GM23338 (cell line): ENCODE measurements around the gene CIRBP. TPM values are rescaled to one million over a fixed set of nuclear protein-coding genes. Genes with fewer than 3 reads are reported as not detected.

Experiments
- ATAC-seq: fragments of 200-7000 bp; cut with Tn5 transposase; 3 replicates; pipeline ENCODE4 v1.9.1; 2020
- DNase-seq: peaks from one replicate; pipeline ENCODE4 v3.0.0-alpha.2; 2015; ENCODE audit warnings: low spot score
- H2AFZ ChIP-seq: fragments of 200-600 bp; sonication (generic); 2 replicates; pipeline ENCODE4 v1.8.0; 2016; ENCODE audit warnings: antibody characterized with exemption, mild to moderate bottlenecking, moderate library complexity
- H3F3A ChIP-seq: fragments of 200-600 bp; sonication (generic); replicated peaks from 2 replicates; pipeline ENCODE4 v1.8.0; 2017; ENCODE audit warnings: antibody characterized with exemption, mixed run types, low read depth
- H3K27ac ChIP-seq: fragments of 200-600 bp; sonication (generic); 2 replicates; pipeline ENCODE4 v1.6.1; 2016; ENCODE audit warnings: low read depth
- H3K27me3 ChIP-seq: fragments of 200-600 bp; sonication (generic); 2 replicates; pipeline ENCODE4 v1.8.0; 2016; ENCODE audit warnings: mild to moderate bottlenecking, mixed run types, moderate library complexity; ENCODE audit not compliant: insufficient read depth
- H3K36me3 ChIP-seq: fragments of 200-600 bp; sonication (generic); 2 replicates; pipeline ENCODE4 v1.8.0; 2016; ENCODE audit warnings: mild to moderate bottlenecking; ENCODE audit not compliant: insufficient read depth
- H3K4me1 ChIP-seq: fragments of 200-600 bp; sonication (generic); 2 replicates; pipeline ENCODE4 v1.8.0; 2016; ENCODE audit warnings: mild to moderate bottlenecking, moderate library complexity; ENCODE audit not compliant: insufficient read depth
- H3K4me2 ChIP-seq: fragments of 200-600 bp; sonication (generic); 2 replicates; pipeline ENCODE4 v1.7.1; 2017; ENCODE audit warnings: mixed run types
- H3K4me3 ChIP-seq: fragments of 200-600 bp; sonication (generic); 2 replicates; pipeline ENCODE4 v1.6.1; 2016; ENCODE audit warnings: mixed run types
- H3K79me2 ChIP-seq: fragments of 200-600 bp; sonication (generic); replicated peaks from 2 replicates; pipeline ENCODE4 v1.8.0; 2017; ENCODE audit warnings: mild to moderate bottlenecking; ENCODE audit not compliant: insufficient read depth
- H3K9me2 ChIP-seq: fragments of 200-600 bp; sonication (generic); 2 replicates; pipeline ENCODE4 v1.8.0; 2017; ENCODE audit not compliant: insufficient read depth
- H4K20me1 ChIP-seq: fragments of 200-600 bp; sonication (generic); replicated peaks from 2 replicates; pipeline ENCODE4 v1.8.0; 2017; ENCODE audit warnings: mild to moderate bottlenecking; ENCODE audit not compliant: insufficient read depth
- H3K27ac Mint-ChIP-seq: 2 replicates; pipeline ENCODE4 v1.8.0; 2020; ENCODE audit warnings: inconsistent platforms, mild to moderate bottlenecking, moderate library complexity, mixed read lengths
- H3K27me3 Mint-ChIP-seq: 3 replicates; pipeline ENCODE4 v1.8.0; 2022; ENCODE audit warnings: low read depth, mild to moderate bottlenecking, moderate library complexity, mixed read lengths, inconsistent platforms; ENCODE audit not compliant: insufficient read depth, poor library complexity
- H3K36me3 Mint-ChIP-seq: 3 replicates; pipeline ENCODE4 v1.8.0; 2021; ENCODE audit warnings: low read depth, mild to moderate bottlenecking, inconsistent platforms, moderate library complexity, mixed read lengths
- H3K4me1 Mint-ChIP-seq: 3 replicates; pipeline ENCODE4 v1.8.0; 2020; ENCODE audit warnings: mild to moderate bottlenecking, inconsistent platforms, mixed read lengths
- H3K4me3 Mint-ChIP-seq: 3 replicates; pipeline ENCODE4 v1.8.0; 2021; ENCODE audit warnings: moderate library complexity, mild to moderate bottlenecking, inconsistent platforms, mixed read lengths
- H3K9me3 Mint-ChIP-seq: 3 replicates; pipeline ENCODE4 v1.8.0; 2020; ENCODE audit warnings: moderate library complexity, mild to moderate bottlenecking, inconsistent platforms, mixed read lengths
- CREB1 ChIP-seq: fragments of 250-450 bp; sonication (Bioruptor Pico); IDR thresholded peaks from 2 replicates; pipeline ENCODE4 v1.5.0; 2020; ENCODE audit warnings: low read depth, mild to moderate bottlenecking, moderate library complexity
- EZH2 ChIP-seq: fragments of 200-600 bp; sonication (generic); IDR thresholded peaks from one replicate; pipeline ENCODE4 v1.8.0; 2017; ENCODE audit warnings: antibody characterized with exemption, mild to moderate bottlenecking, low read depth; ENCODE audit not compliant: unreplicated experiment
- EZH2phosphoT487 ChIP-seq: fragments of 200-600 bp; sonication (generic); IDR thresholded peaks from one replicate; pipeline ENCODE4 v1.8.1; 2018; ENCODE audit warnings: antibody characterized with exemption; ENCODE audit not compliant: unreplicated experiment
- JUNB ChIP-seq: IDR thresholded peaks from one replicate; pipeline ENCODE4 v1.6.1; 2016; ENCODE audit warnings: antibody characterized with exemption; ENCODE audit not compliant: unreplicated experiment
- POLR2AphosphoS5 ChIP-seq: IDR thresholded peaks from 2 replicates; pipeline ENCODE4 v1.6.1; 2016; ENCODE audit warnings: antibody characterized with exemption, low read depth
- REST ChIP-seq: IDR thresholded peaks from one replicate; pipeline ENCODE4 v1.6.1; 2018; ENCODE audit warnings: antibody characterized with exemption; ENCODE audit not compliant: unreplicated experiment
- STAT1 ChIP-seq: IDR thresholded peaks from one replicate; pipeline ENCODE4 v1.6.1; 2016; ENCODE audit warnings: antibody characterized with exemption; ENCODE audit not compliant: unreplicated experiment
- ZNF114 ChIP-seq: fragments of 250-450 bp; sonication (Bioruptor Pico); IDR thresholded peaks from 2 replicates; pipeline ENCODE4 v1.5.0; 2020; ENCODE audit warnings: mild to moderate bottlenecking, moderate library complexity
- ZNF331 ChIP-seq: fragments of 250-450 bp; sonication (Bioruptor Pico); IDR thresholded peaks from 2 replicates; pipeline ENCODE4 v1.5.0; 2020; ENCODE audit warnings: low read depth, mild to moderate bottlenecking, moderate library complexity
- ZNF462 ChIP-seq: fragments of 250-450 bp; sonication (Bioruptor Pico); IDR thresholded peaks from 2 replicates; pipeline ENCODE4 v1.5.0; 2020; ENCODE audit warnings: mild to moderate bottlenecking, moderate library complexity
- polyA plus RNA-seq: library from polyadenylated mRNA; unstranded; fragments of >200 nt; fragmentation: Nextera tagmentation; extraction: Ambion mirVana; gene quantifications from 2 replicates; pipeline ENCODE4 v1.2.1, GENCODE V29; 2016
- total RNA-seq: library from RNA; depleted of rRNA; stranded (reverse); fragments of >200 nt; shearing (Covaris generic); gene quantifications from 2 replicates; pipeline ENCODE4 v1.2.3, GENCODE V29; 2014
- TF ChIP-seq, protein P1 (sequence below): IDR thresholded peaks from 2 replicates; pipeline ENCODE4 v1.6.1; 2016; ENCODE audit warnings: antibody characterized with exemption

CIRBP gene
- total and polyA plus RNA-seq, 2 experiments from 2014 or later = 153 to 202 TPM

- TF ChIP-seq ZNF462 (CRISPR knock-in tag) (no peak), ZNF114 (CRISPR knock-in tag) (no peak), JUNB (no peak), ZNF331 (CRISPR knock-in tag) (no peak)
- TF ChIP-seq, protein P1, sequence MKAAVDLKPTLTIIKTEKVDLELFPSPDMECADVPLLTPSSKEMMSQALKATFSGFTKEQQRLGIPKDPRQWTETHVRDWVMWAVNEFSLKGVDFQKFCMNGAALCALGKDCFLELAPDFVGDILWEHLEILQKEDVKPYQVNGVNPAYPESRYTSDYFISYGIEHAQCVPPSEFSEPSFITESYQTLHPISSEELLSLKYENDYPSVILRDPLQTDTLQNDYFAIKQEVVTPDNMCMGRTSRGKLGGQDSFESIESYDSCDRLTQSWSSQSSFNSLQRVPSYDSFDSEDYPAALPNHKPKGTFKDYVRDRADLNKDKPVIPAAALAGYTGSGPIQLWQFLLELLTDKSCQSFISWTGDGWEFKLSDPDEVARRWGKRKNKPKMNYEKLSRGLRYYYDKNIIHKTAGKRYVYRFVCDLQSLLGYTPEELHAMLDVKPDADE = no peak
Observed at GRCh38 chr19:1233115-1233667, 35.9 kb upstream of the CIRBP start (continued).

DNA sequence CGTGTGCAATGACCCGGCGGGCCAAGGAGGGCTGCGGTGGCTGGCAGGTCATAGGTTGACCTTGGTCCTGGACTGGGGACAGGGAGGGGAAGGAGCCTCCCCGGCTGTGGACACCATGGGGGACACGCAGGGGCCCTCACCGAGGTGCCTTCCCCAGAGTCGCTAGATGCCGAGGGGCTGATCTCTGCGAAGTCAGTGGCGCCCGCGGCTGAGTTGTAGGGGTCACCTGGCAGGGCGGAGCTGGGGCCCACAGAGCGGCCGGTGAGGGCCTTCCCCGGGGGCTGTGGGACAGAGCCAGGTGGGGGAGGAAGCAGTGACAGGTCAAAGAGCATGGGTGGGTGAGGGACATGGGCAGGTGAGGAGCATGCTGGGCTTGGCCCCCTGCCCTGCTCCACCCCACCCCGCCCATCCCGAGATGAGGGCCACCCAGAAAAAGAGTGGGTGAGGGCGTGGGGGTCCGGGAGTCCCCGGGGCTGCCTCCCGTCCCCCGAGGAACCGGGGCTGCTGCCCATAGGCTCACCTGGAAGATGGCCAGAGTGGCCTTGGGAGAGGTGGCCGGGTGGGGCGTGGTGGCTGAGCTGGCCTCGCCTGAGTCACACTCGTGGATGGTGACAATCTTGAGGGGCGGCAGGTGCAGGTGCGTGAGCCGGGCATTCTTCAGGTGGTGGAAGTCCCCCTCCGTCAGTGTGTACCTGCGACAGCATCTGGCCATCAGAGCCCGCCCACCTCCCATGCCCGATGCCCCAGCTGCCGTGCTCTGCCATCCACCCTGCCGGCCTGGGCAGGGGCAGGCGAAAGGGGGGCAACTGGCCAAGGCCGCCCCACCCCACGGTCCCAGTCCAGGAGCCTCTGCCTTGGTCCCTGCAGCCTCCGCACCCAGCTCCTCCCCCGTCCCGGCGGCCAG lies 34.8 kb upstream of the CIRBP start:
- no peak overlapping the region for H2AFZ ChIP-seq
- H3K27ac ChIP-seq = no peak overlapping the region
- Mint-ChIP-seq H3K9me3 (no peaks in the 10 kb centered on the region), H3K27me3 (peaks cover 3% of the 10 kb centered on the region), H3K4me1 (peaks cover 9% of the 10 kb centered on the region), H3K4me3 (no peak overlapping the region), H3K27ac (no peak overlapping the region), H3K36me3 (peaks cover 4% of the 10 kb centered on the region; the same call in 1 of the 3 replicates)
- ATAC-seq = no peak
- no peak overlapping the region for H3K4me2 ChIP-seq
- H3K9me2 ChIP-seq = no peaks in the 10 kb centered on the region
- H3K36me3 ChIP-seq = no peaks in the 10 kb centered on the region
- H3K4me3 ChIP-seq = no peak overlapping the region
- H3K4me1 ChIP-seq = peaks cover 7% of the 10 kb centered on the region; the same call in 1 of the 2 replicates
- DNase-seq = no peak
- H3F3A ChIP-seq = peaks cover 22% of the 10 kb centered on the region
- H3K27me3 ChIP-seq = no peaks in the 10 kb centered on the region
- H3K79me2 ChIP-seq = no peaks in the 10 kb centered on the region
- H4K20me1 ChIP-seq = peaks cover 4% of the 10 kb centered on the region
- no peak for TF ChIP-seq POLR2AphosphoS5
- TF ChIP-seq REST = no peak
- no peak for TF ChIP-seq ZNF331 (CRISPR knock-in tag)
- TF ChIP-seq STAT1 = no peak
- no peak for TF ChIP-seq EZH2phosphoT487
- TF ChIP-seq CREB1 (CRISPR knock-in tag) = no peak
- no peak for TF ChIP-seq EZH2
- TF ChIP-seq ZNF114 (CRISPR knock-in tag) = no peak
